ENCODE data around the gene AFTPH. TPM values are rescaled to one million over a fixed set of nuclear protein-coding genes. Genes with fewer than 3 reads are reported as not detected.

AFTPH gene
- polyA plus RNA-seq, 1 donor, result 78.3 TPM

GRCh38 chr2:64587561-64587960 is 63.4 kb downstream of the AFTPH start:
- no peak for DNase-seq

DNA sequence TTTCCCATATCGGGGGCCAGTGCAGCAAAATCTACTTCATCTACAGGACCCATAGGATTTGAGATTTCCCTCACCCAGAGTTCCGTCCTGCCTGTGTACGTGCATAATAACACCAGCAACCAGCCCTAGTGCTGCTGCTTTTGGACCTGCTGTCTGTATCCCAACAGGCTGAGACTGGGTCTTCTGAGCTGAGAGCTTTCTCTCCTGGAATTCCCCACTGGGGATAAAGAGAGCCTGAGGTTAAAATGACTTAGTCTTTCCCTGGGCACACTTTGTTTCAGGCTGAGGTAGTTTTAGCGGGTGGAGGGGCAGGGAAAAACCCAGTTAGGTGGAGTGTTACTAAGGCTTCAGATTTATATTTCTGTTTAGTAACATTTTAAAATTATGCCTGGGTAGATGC is 67.1 kb downstream of the AFTPH start:
- no peak for DNase-seq

- no peak for DNase-seq
Observed at GRCh38 chr2:64593035-64593655, 69.0 kb downstream of the AFTPH start.

DNA sequence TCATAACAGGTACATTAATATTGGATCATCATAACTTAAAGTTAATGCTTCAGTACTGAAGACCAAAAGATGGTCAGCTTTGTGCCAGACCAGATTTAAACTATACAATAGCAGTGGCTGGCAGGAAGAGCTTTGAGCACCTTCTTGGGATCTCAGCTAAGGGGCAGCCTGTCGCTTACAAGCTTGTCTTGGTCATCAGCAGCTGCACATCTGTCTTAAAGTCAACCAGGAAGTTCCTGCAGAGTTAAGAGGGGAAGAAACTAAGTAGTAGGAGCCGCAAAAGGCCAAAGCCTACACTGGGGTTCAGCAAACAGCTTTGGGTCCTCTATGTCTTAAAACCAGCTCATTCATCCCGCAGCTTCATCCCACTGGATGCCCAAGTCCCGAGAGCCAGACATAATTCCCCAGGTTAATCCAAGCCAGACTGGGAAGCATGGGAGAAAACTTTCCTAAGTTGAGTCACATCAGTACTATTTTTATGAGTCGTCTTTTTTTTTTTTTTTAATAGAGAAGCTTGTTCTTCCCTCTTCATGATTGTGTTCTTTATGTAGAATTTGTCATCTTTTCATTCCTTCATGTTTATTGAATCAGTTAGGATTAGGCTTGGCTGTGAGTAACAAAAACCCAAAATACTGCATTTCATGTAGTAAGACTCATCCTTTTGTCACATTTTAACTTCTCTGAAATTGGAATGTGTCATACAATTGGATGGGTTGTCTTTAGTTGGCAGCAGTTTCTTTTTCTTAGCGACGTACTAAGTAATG is 70.3 kb downstream of the AFTPH start:
- DNase-seq, result no peak

- DNase-seq, result no peak
Observed at GRCh38 chr2:64595397-64596176, 71.5 kb downstream of the AFTPH start.

DNA sequence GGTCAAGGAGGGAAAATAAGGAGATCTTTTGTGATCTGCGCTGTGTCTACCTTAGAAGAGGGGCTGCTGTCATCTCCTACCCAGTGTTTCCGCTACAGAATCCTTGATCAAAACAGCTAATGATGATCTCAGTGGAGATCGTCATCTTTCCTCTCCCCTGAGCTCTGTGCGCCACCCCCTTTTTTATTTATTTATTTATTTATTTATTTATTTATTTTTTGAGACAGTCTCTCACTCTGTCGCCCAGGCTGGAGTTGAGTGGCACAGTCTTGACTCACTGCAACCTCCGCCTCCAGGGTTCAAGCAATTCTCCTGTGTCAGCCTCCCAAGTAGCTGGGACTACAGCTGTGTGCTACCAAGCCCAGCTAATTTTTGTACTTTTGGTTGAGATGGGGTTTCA is 74.1 kb downstream of the AFTPH start:
- DNase-seq, result no peak

GRCh38 chr2:64599469-64599868 is 75.3 kb downstream of the AFTPH start:
- no peak for DNase-seq

- no peak for DNase-seq
Observed at GRCh38 chr2:64601034-64601754, 77.1 kb downstream of the AFTPH start.

DNA sequence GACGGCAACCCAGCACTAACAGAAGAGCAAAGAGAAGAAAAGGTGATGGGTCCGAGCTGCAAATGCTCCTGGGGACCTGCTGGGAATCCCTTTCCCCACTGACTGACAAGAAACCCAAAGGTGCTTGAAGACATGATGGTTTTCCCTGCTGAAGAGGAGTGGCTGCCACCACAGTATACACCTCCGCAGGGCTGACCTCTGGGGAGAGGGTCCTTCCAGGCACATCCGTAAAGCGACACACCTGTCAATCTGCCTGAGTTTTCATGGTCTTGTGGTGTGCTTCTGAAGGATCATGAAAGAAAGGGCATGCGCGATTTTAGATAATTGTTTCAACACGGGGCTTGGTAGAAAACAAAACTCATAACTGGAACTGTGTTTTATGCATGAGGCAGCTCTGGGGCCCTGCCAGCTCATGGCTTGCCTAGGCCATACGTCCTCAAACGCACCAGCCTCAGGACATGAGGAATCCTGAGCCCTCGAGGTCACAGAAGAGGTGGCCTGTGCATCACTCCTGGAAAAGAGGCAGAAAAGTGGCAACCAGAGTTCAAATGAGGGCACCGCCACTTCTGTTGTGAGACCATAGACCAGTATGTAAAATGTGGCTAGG is 77.8 kb downstream of the AFTPH start:
- DNase-seq, result no peak

- DNase-seq, result no peak
Observed at GRCh38 chr2:64602436-64602835, 78.3 kb downstream of the AFTPH start.

DNA sequence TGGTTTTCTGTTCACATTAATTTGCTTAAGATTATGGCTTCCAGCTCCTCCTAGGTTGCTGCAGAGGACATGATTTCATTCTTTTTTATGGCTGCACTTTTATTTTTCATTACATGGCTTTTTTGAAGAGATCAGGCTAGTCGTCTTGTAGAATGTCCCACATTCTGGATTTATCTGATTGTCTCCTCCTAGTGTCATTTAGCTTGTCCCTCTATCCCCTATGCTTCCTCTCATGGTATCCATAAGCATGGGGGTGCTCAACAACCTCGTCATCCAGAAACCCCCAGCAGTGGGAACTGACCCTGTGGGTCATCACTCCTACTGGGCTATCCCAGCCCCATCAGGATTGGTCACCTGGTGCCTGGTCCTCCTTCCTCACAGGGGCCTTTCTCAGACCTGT is 80.0 kb downstream of the AFTPH start:
- no peak for DNase-seq

GRCh38 chr2:64605026-64605471 is 80.9 kb downstream of the AFTPH start:
- DNase-seq, result no peak

DNA sequence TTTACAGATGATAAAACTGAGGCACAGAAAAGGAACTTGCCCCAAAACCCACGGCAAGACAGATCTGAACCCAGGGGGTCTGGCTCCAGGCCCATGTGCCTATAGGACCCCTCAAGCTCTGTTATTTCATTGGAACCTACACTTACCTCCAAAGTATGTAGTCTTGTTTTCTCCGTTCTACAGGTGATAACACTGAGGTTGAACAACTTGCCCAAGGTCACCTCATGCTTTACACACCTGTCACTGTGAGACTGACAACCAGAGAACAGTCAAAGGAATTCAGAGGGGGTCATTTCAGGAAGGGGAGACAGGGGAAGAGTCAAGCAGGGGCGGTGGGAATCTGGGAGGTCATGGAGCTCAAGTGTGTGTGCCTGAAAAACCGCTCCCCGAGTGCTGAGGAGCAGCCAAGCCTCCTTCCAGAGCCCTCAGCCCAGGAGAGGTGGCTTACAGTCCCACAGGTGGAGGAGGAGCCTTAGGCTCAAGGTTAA is 81.9 kb downstream of the AFTPH start:
- no peak for DNase-seq

GRCh38 chr2:64606479-64607363 is 82.6 kb downstream of the AFTPH start:
- DNase-seq, result no peak

DNA sequence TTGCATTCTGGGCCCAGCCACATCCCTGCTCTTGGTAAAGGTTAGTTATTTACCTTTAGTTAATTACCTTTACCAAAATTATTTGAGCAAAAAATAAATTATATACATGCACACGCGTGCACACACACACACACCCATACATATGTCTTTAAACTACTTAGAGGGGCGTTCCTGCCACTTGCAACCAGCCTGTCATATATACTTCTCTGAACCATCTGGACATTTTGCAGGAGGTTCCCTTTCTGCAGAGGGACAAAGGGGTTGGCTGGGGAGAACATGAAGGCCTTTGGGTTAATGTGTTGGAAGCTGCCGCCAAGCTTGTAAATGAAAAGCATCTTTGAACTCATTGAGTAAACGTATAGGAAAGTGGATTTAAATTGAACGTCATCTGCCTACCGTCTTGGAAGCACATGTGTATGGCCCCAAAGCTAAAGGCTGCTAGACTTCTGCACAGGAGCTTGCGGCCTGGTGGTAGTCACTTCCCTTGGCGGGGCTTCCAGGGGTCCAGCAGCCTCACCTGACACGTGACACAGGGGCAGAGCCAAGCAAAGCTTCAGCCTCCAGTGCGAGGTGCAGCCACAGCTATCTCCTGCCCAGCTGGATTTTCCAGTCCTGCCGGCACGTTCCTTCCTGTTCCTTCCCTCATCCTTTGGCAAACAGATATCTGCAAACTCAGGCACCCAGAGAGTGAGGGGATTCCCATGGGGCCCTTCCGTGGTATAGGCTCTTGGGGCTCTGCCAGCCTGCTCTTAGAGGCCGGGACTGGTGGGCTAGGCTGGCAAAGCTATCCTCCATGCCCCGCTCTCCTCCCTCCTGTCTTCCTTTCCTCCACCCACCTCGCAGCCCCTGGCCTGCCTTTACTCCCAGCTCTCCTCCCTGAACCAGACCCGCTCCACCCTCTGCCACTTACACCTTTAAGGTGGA is 83.5 kb downstream of the AFTPH start:
- no peak for DNase-seq

- DNase-seq, result no peak
Observed at GRCh38 chr2:64608867-64609226, 84.7 kb downstream of the AFTPH start.

- no peak for DNase-seq
Observed at GRCh38 chr2:64609227-64609941, 85.3 kb downstream of the AFTPH start.

DNA sequence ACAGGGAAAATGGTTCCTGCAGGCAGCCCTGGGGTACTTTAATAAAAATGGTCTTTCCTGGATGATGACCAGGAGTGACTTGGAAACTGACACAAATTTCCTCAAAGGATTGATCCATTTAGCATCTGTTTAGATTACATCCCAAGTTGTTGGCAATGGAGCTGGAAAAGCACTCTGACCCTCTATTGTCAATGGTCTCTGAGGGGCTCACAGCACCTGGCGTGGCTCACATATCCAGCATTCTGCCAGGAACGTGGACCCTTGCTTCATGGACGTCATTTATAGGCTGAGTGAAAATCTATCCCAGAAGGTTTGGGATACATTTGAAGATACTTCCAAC is 85.8 kb downstream of the AFTPH start:
- no peak for DNase-seq

DNA sequence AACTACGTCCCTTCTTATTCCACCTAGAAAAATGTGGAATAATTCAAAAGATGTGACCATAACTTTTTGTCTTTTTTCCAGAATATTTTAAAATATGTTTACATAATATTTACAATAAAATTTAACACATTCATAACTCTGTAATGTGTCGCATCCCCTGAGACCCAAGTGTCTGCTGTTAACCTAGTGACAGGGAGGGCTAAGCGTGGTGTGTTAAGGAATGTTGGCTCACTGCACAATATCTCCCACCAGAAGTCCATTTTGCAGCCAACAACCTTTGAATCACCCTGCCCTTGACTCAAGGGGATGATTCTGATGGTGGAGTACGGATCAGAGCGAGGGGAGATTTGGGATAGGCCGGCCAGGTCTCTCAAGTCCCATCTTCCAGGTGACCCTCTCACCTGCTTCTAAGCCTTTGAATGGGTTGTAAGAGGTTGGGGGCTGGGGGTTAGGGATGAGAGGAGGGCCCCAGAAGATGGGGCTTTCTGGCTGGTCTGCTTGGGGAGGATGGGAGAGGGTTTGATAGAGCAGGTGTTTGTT is 86.3 kb downstream of the AFTPH start:
- no peak for DNase-seq

Measured in left kidney (tissue), 2 donors.